ENCODE results near the gene TUBGCP5.
"Not testable (repeated sequence)": the region's sequence is repeated elsewhere in the genome, so short reads cannot be mapped to it uniquely, and the experiment has no call there.

TUBGCP5 gene

GRCh38 chr15:23039143-23039916 lies at the start of gene TUBGCP5:
TSS of gene TUBGCP5 (minus strand) at chr15:23039569. CDS start at chr15:23039543, 26 bp downstream.
- DNase-seq (peak; percentile 99), ATAC-seq (peak; percentile 96)
- Mint-ChIP-seq H3K9me3 (no peaks in the 10 kb centered on the region), H3K27me3 (no peaks in the 10 kb centered on the region), H3K4me3 (peak within 1 kb of the TSS; percentile 88 to 96), H3K4me1 (peaks cover 38% of the 10 kb centered on the region), H3K27ac (peak within 1 kb of the TSS; percentile 95 to 97)

GRCh38 chr15:23083115-23083514 lies 43.7 kb upstream of the TUBGCP5 start:
- DNase-seq (no peak), ATAC-seq (no peak)
- no peaks in the 10 kb centered on the region for H3K9me3 Mint-ChIP-seq
- H3K27ac Mint-ChIP-seq = no peak overlapping the region
- no peak overlapping the region for H3K4me3 Mint-ChIP-seq
- H3K27me3 Mint-ChIP-seq = peaks cover 12% of the 10 kb centered on the region
- H3K4me1 Mint-ChIP-seq = no peaks in the 10 kb centered on the region

GRCh38 chr15:23081996-23082737 lies 42.8 kb upstream of the TUBGCP5 start:
- H3K4me3 Mint-ChIP-seq, H3K9me3 Mint-ChIP-seq, DNase-seq, H3K27ac Mint-ChIP-seq, H3K4me1 Mint-ChIP-seq, ATAC-seq: not testable (repeated sequence)
- H3K27me3 Mint-ChIP-seq = peaks cover 12% of the 10 kb centered on the region

- H3K4me3 Mint-ChIP-seq = no peak overlapping the region
- peaks cover 12% of the 10 kb centered on the region for H3K27me3 Mint-ChIP-seq
- DNase-seq = no peak
- H3K9me3 Mint-ChIP-seq = no peaks in the 10 kb centered on the region
- no peak for ATAC-seq
- H3K4me1 Mint-ChIP-seq = no peaks in the 10 kb centered on the region
- H3K27ac Mint-ChIP-seq = no peak overlapping the region
Observed at GRCh38 chr15:23081271-23081670, 41.9 kb upstream of the TUBGCP5 start.

GRCh38 chr15:23079766-23080165 lies 40.4 kb upstream of the TUBGCP5 start:
- Mint-ChIP-seq H3K27ac (no peak overlapping the region), H3K4me1 (no peaks in the 10 kb centered on the region), H3K27me3 (no peaks in the 10 kb centered on the region), H3K4me3 (no peak overlapping the region), H3K9me3 (no peaks in the 10 kb centered on the region)
- ATAC-seq = no peak
- no peak for DNase-seq

- DNase-seq (no peak), ATAC-seq (no peak)
- Mint-ChIP-seq H3K4me1 (no peaks in the 10 kb centered on the region), H3K27ac (no peak overlapping the region), H3K4me3 (no peak overlapping the region), H3K9me3 (no peaks in the 10 kb centered on the region), H3K27me3 (peaks cover 7% of the 10 kb centered on the region)
Observed at GRCh38 chr15:23075927-23076326, 36.6 kb upstream of the TUBGCP5 start.

- peaks cover 8% of the 10 kb centered on the region for H3K27me3 Mint-ChIP-seq
- H3K27ac Mint-ChIP-seq = no peak overlapping the region
- no peaks in the 10 kb centered on the region for H3K4me1 Mint-ChIP-seq
- no peak overlapping the region for H3K4me3 Mint-ChIP-seq
- ATAC-seq (no peak), DNase-seq (no peak)
- H3K9me3 Mint-ChIP-seq = no peaks in the 10 kb centered on the region
Observed at GRCh38 chr15:23074684-23075083, 35.3 kb upstream of the TUBGCP5 start.

GRCh38 chr15:23073890-23074646 lies 34.7 kb upstream of the TUBGCP5 start:
- H3K27me3 Mint-ChIP-seq = peaks cover 8% of the 10 kb centered on the region
- ATAC-seq = peak; percentile 71
- DNase-seq = no peak
- peak overlapping the region in 1 of 2 donors; percentile 50 for H3K27ac Mint-ChIP-seq
- H3K4me3 Mint-ChIP-seq = no peak overlapping the region
- no peaks in the 10 kb centered on the region for H3K4me1 Mint-ChIP-seq
- H3K9me3 Mint-ChIP-seq = no peaks in the 10 kb centered on the region

- no peaks in the 10 kb centered on the region for H3K9me3 Mint-ChIP-seq
- DNase-seq (no peak), ATAC-seq (no peak)
- H3K4me1 Mint-ChIP-seq = no peaks in the 10 kb centered on the region
- H3K27ac Mint-ChIP-seq = no peak overlapping the region
- no peak overlapping the region for H3K4me3 Mint-ChIP-seq
- peaks cover 8% of the 10 kb centered on the region for H3K27me3 Mint-ChIP-seq
Observed at GRCh38 chr15:23072633-23073032, 33.3 kb upstream of the TUBGCP5 start.

- Mint-ChIP-seq H3K4me1 (no peaks in the 10 kb centered on the region), H3K27me3 (peaks cover 8% of the 10 kb centered on the region), H3K27ac (no peak overlapping the region), H3K4me3 (no peak overlapping the region), H3K9me3 (no peaks in the 10 kb centered on the region)
- ATAC-seq = no peak
- no peak for DNase-seq
Observed at GRCh38 chr15:23069496-23070166, 30.3 kb upstream of the TUBGCP5 start.

- H3K4me3 Mint-ChIP-seq = no peak overlapping the region
- H3K4me1 Mint-ChIP-seq = no peaks in the 10 kb centered on the region
- no peak for DNase-seq
- ATAC-seq = no peak
- H3K27me3 Mint-ChIP-seq = peaks cover 8% of the 10 kb centered on the region
- no peak overlapping the region for H3K27ac Mint-ChIP-seq
- H3K9me3 Mint-ChIP-seq = peaks cover 4 to 11% of the 10 kb centered on the region in 2 donors
Observed at GRCh38 chr15:23067416-23067815, 28.0 kb upstream of the TUBGCP5 start.

- Mint-ChIP-seq H3K4me3 (no peak overlapping the region), H3K4me1 (no peaks in the 10 kb centered on the region), H3K27me3 (peaks cover under 1% of the 10 kb centered on the region), H3K27ac (peak overlapping the region in 1 of 2 donors; percentile 34), H3K9me3 (peaks cover 4 to 13% of the 10 kb centered on the region in 2 donors)
- ATAC-seq (no peak), DNase-seq (no peak)
Observed at GRCh38 chr15:23065836-23066235, 26.5 kb upstream of the TUBGCP5 start.

- no peak for DNase-seq
- ATAC-seq = no peak
- Mint-ChIP-seq H3K27ac (no peak overlapping the region), H3K27me3 (no peaks in the 10 kb centered on the region), H3K4me3 (no peak overlapping the region), H3K9me3 (peaks cover 4 to 13% of the 10 kb centered on the region in 2 donors), H3K4me1 (no peaks in the 10 kb centered on the region)
Observed at GRCh38 chr15:23064156-23064555, 24.8 kb upstream of the TUBGCP5 start.

GRCh38 chr15:23057707-23058106 lies 18.3 kb upstream of the TUBGCP5 start:
- no peak overlapping the region for H3K4me3 Mint-ChIP-seq
- peaks cover 11% of the 10 kb centered on the region for H3K27me3 Mint-ChIP-seq
- ATAC-seq (no peak), DNase-seq (no peak)
- H3K27ac Mint-ChIP-seq = no peak overlapping the region
- peaks cover 3 to 5% of the 10 kb centered on the region in 2 donors for H3K9me3 Mint-ChIP-seq
- no peaks in the 10 kb centered on the region for H3K4me1 Mint-ChIP-seq

- Mint-ChIP-seq H3K4me3 (no peak overlapping the region), H3K27me3 (peaks cover 11% of the 10 kb centered on the region), H3K27ac (no peak overlapping the region), H3K9me3 (no peaks in the 10 kb centered on the region), H3K4me1 (no peaks in the 10 kb centered on the region)
- DNase-seq (no peak), ATAC-seq (no peak)
Observed at GRCh38 chr15:23055316-23055715, 15.9 kb upstream of the TUBGCP5 start.

Data from stimulated activated naive CD8-positive, alpha-beta T cell treated with anti-CD3 and anti-CD28 coated beads, Interleukin-15, amount 100 ng/mL, for 72 hours (primary cell).